Gastrocnemius medialis (tissue), 4 donors: ENCODE results near the gene EIF3M. TPM values are rescaled to one million over a fixed set of nuclear protein-coding genes. Genes with fewer than 3 reads are reported as not detected.

Experiments
- ATAC-seq, 2 donors: fragments of 150-250 bp; one replicate each; pipeline ENCODE4 v1.9.1; 2016
- DNase-seq, 2 donors: peaks; one replicate each; pipeline ENCODE4 v3.0.0-alpha.2; 2019
- H3K27ac ChIP-seq, 4 donors: fragments of 200-600 bp; sonication (generic); 1 replicate in 1 of 4; 2 replicates in 3 of 4; pipeline ENCODE4 v1.5.1; 2016 to 2018; ENCODE audit warnings: mild to moderate bottlenecking in 2 of 4, moderate library complexity in 1 of 4
- H3K27me3 ChIP-seq, 3 donors: fragments of 200-600 bp; sonication (generic) in 2 of 3; 1 replicate in 1 of 3; 2 replicates in 2 of 3; pipeline versions ENCODE4 v1.5.1 to v1.6.0; 2016 to 2019; ENCODE audit warnings: mild to moderate bottlenecking in 1 of 3, moderate library complexity in 1 of 3
- H3K36me3 ChIP-seq, 2 donors: fragments of 200-600 bp; sonication (generic) in 1 of 2; one replicate each; pipeline ENCODE4 v1.5.1; 2017 to 2018
- H3K4me1 ChIP-seq, 2 donors: fragments of 200-600 bp; sonication (generic) in 1 of 2; one replicate each; pipeline ENCODE4 v1.5.1; 2016 to 2017; ENCODE audit warnings: mild to moderate bottlenecking in 2 of 2
- H3K4me3 ChIP-seq, 4 donors: fragments of 200-600 bp; sonication (generic) in 3 of 4; 1 replicate in 1 of 4; 2 replicates in 3 of 4; pipeline ENCODE4 v1.5.1; 2016 to 2019; ENCODE audit warnings: mild to moderate bottlenecking in 2 of 4
- H3K9me3 ChIP-seq, 3 donors: fragments of 200-600 bp; sonication (generic) in 2 of 3; 1 replicate in 1 of 3; 2 replicates in 2 of 3; pipeline ENCODE4 v1.5.1; 2016 to 2019
- POLR2A ChIP-seq, 2 donors: fragments of 450-650 bp; IDR thresholded peaks; one replicate each; pipeline ENCODE4 v1.6.1; 2017; ENCODE audit warnings: antibody characterized with exemption in 2 of 2, mild to moderate bottlenecking in 2 of 2, moderate library complexity in 2 of 2
- in situ Hi-C, 4 donors: fragments of 200-750 bp; cut with MboI; loops; one replicate each; pipeline versions ENCODE4 v1.15.0 to v1.8.0; 2017; ENCODE audit warnings: low sequenced_read_pairs in 4 of 4
- intact Hi-C: fragments of 100-400 bp; cut with DNase I; formaldehyde crosslinking; loops from one replicate; pipeline ENCODE4 v1.15.1; 2023; ENCODE audit warnings: low total_unique reads
- total RNA-seq, 4 donors: library from RNA; depleted of rRNA; stranded (reverse); fragments of >200 nt; gene quantifications; one replicate each; pipeline versions ENCODE4 v1.1.0 to v1.2.3, GENCODE V29; 2016
- TF ChIP-seq, protein P1 (sequence below), 5 experiments: fragments of 450-650 bp in 3 of 5; fragments of 200-600 bp in 2 of 5; sonication (generic) in 2 of 5; IDR thresholded peaks in 4 of 5; conservative IDR thresholded peaks in 1 of 5; 1 replicate in 4 of 5; 2 replicates in 1 of 5; pipeline ENCODE4 v1.5.1; 2016 to 2019; ENCODE audit warnings: antibody characterized with exemption in 5 of 5, mild to moderate bottlenecking in 3 of 5, moderate library complexity in 3 of 5

EIF3M gene
- total RNA-seq, 4 donors from 2014 or later, result 335 to 393 (median 355) TPM

GRCh38 chr11:32613500-32614151 lies 30.0 kb downstream of the EIF3M start:
- H3K36me3 ChIP-seq, result no peaks in the 10 kb centered on the region
- in situ Hi-C loops (no loop called here), intact Hi-C loops (no loop called here)
- H3K4me3 ChIP-seq, result no peak overlapping the region
- H3K27ac ChIP-seq, result no peak overlapping the region
- H3K4me1 ChIP-seq, result no peaks in the 10 kb centered on the region
- no peak for ATAC-seq
- TF ChIP-seq, protein P1, sequence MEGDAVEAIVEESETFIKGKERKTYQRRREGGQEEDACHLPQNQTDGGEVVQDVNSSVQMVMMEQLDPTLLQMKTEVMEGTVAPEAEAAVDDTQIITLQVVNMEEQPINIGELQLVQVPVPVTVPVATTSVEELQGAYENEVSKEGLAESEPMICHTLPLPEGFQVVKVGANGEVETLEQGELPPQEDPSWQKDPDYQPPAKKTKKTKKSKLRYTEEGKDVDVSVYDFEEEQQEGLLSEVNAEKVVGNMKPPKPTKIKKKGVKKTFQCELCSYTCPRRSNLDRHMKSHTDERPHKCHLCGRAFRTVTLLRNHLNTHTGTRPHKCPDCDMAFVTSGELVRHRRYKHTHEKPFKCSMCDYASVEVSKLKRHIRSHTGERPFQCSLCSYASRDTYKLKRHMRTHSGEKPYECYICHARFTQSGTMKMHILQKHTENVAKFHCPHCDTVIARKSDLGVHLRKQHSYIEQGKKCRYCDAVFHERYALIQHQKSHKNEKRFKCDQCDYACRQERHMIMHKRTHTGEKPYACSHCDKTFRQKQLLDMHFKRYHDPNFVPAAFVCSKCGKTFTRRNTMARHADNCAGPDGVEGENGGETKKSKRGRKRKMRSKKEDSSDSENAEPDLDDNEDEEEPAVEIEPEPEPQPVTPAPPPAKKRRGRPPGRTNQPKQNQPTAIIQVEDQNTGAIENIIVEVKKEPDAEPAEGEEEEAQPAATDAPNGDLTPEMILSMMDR (IDR thresholded peaks at IDR 0.05 in 4 of 5, conservative IDR thresholded peaks at IDR 0.05 in 1 of 5), result no peak
- no peak for TF ChIP-seq POLR2A (IDR thresholded peaks at IDR 0.05)
- DNase-seq, result no peak
- H3K9me3 ChIP-seq, result no peaks in the 10 kb centered on the region
- no peaks in the 10 kb centered on the region for H3K27me3 ChIP-seq

GRCh38 chr11:32615422-32615821 lies 31.8 kb downstream of the EIF3M start:
- Histone ChIP-seq H3K36me3 (no peaks in the 10 kb centered on the region), H3K27me3 (no peaks in the 10 kb centered on the region), H3K4me1 (no peaks in the 10 kb centered on the region), H3K9me3 (no peaks in the 10 kb centered on the region), H3K4me3 (no peak overlapping the region), H3K27ac (no peak overlapping the region)
- intact Hi-C loops, result no loop called here
- DNase-seq (no peak), ATAC-seq (no peak)
- in situ Hi-C loops, result no loop called here
- TF ChIP-seq, protein P1 (IDR thresholded peaks at IDR 0.05 in 4 of 5, conservative IDR thresholded peaks at IDR 0.05 in 1 of 5), result no peak
- TF ChIP-seq POLR2A (IDR thresholded peaks at IDR 0.05), result no peak

GRCh38 chr11:32616903-32617302 lies 33.3 kb downstream of the EIF3M start:
- Histone ChIP-seq H3K36me3 (no peaks in the 10 kb centered on the region), H3K27ac (no peak overlapping the region), H3K9me3 (no peaks in the 10 kb centered on the region), H3K4me3 (no peak overlapping the region), H3K4me1 (no peaks in the 10 kb centered on the region), H3K27me3 (no peaks in the 10 kb centered on the region)
- intact Hi-C loops (no loop called here), in situ Hi-C loops (no loop called here)
- DNase-seq, result no peak
- no peak for ATAC-seq
- TF ChIP-seq POLR2A (IDR thresholded peaks at IDR 0.05), result no peak
- TF ChIP-seq, protein P1 (IDR thresholded peaks at IDR 0.05 in 4 of 5, conservative IDR thresholded peaks at IDR 0.05 in 1 of 5), result no peak

DNA sequence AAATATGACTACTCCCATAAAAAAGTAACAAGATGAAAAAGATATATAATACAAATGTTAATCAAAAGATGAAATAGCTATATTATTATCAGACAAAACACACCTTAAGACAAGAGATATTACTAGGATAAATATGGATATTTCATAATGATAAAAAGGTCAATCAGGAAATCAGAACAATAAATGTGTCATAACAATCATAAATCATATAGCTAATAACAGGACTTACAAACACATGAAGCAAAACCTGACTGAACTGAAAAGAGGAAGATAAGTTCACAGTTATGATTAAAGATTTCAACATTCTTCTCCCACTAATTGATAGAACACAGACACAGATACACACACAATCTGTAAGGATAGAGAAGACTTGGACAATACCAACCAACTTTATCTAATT lies 47.2 kb downstream of the EIF3M start:
- no peaks in the 10 kb centered on the region for H3K36me3 ChIP-seq
- DNase-seq, result no peak
- no peaks in the 10 kb centered on the region for H3K27me3 ChIP-seq
- ATAC-seq, result no peak
- no peak overlapping the region for H3K27ac ChIP-seq
- no peaks in the 10 kb centered on the region for H3K9me3 ChIP-seq
- no peak for TF ChIP-seq POLR2A (IDR thresholded peaks at IDR 0.05)
- TF ChIP-seq, protein P1 (IDR thresholded peaks at IDR 0.05 in 4 of 5, conservative IDR thresholded peaks at IDR 0.05 in 1 of 5), result no peak
- no peaks in the 10 kb centered on the region for H3K4me1 ChIP-seq
- no peak overlapping the region for H3K4me3 ChIP-seq
- in situ Hi-C loops, result no loop called here
- intact Hi-C loops, result no loop called here

- DNase-seq, result no peak
- Histone ChIP-seq H3K27ac (no peak overlapping the region), H3K36me3 (no peaks in the 10 kb centered on the region), H3K4me1 (no peaks in the 10 kb centered on the region), H3K9me3 (no peaks in the 10 kb centered on the region), H3K4me3 (no peak overlapping the region), H3K27me3 (no peaks in the 10 kb centered on the region)
- TF ChIP-seq, protein P1 (IDR thresholded peaks at IDR 0.05 in 4 of 5, conservative IDR thresholded peaks at IDR 0.05 in 1 of 5), result no peak
- no peak for TF ChIP-seq POLR2A (IDR thresholded peaks at IDR 0.05)
- intact Hi-C loops (no loop called here), in situ Hi-C loops (no loop called here)
- no peak for ATAC-seq
These were observed 52.2 kb downstream of the EIF3M start for GRCh38 chr11:32635819-32636218.
